Iris pigment epithelial cell (primary cell): Measurements from ENCODE around the gene MRPL36.

Experiments
- DNase-seq: peaks from one replicate; pipeline ENCODE4 v3.0.0-alpha.2; 2011; ENCODE audit warnings: low read depth

MRPL36 gene

GRCh38 chr5:1764606-1764960 is 35.1 kb downstream of the MRPL36 start:
- DNase-seq = no peak

DNA sequence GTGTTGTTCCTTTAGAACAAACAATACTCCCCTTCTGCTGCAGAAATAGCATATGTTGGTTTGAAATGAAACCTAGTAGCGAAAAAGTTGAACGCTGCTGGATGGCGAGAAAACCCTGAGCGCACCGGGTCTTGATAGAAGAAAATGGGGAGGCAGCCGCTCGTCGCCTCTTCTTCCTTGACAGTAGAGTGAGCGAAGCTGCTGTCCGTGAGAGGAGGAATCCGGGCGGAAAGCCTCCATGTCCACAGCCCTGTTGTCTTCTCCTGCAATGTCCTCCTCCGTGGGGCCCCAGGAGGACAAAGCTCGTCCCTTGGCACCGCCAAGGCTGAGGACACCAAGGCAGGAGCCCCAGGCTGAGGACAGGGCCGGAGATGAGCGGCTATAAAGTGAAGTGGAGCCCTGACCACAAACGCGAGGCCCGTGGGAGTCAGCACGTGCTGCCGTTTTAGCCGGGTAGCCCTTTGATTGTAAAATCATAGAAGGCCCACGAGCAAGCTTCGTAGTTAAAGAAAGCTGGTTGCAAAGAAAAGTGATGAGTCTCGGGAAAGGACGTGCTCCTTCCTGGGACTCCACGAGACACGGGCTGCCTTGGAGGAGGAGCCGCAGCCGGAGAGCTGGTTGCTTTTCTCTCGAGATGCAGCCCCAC is 35.6 kb downstream of the MRPL36 start:
- no peak for DNase-seq

DNA sequence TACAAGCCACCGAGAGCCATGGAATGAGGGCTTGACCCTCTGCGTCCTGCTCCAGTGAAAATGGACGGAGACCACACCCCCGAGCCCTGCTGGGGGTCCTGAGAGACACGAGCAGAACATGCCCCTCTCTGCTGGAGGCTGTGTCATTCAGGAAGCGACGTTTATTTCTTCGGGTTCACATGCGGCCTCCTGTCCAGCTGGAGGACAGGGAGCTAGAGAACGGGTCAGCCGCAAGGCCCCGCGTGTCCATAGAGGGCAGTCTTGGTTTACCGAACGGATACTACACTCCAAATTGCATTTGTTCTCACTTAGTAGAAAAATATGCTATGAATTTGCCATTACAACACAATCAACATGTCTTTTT is 36.1 kb downstream of the MRPL36 start:
- DNase-seq = peak; percentile 78

- no peak for DNase-seq
Measured at GRCh38 chr5:1762883-1763547, 36.6 kb downstream of the MRPL36 start.

DNA sequence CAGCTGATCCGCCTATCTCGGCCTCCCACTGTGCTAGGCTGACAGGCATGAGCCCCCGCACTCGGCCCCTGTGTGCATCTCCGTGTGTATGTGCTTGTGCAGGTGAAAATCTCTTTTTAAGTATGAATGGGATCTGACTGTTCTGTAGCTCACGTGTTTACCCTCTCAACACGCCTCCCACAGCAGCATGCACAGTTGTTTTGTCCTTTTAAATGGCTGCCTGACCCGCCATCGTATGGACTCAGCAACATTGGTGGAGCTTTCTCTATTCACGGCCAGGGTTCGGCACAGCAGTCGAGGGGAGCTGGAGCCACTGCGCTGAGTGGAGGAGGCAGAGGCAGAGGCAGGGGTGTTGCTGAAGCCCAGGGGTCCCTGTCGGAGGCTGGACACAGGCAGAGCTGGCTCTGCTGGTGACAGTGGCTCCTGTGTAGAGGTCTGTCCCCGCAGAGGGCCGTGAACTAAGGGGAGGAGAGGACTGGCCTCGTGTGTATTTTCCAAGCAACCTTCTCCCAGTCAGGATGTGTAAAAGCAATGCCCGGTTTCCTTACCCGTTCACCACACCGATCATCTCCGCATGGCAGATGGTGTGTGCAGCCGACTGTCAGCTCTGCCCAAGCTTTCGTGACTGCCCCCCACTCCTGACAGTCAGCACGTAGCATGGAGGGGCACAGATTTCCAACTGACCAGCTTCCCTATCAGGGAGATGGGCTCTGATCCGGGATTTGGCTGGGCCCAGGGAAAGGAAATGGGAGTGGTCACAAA is 37.3 kb downstream of the MRPL36 start:
- DNase-seq = no peak

- no peak for DNase-seq
Measured at GRCh38 chr5:1761453-1761755, 38.2 kb downstream of the MRPL36 start.

DNA sequence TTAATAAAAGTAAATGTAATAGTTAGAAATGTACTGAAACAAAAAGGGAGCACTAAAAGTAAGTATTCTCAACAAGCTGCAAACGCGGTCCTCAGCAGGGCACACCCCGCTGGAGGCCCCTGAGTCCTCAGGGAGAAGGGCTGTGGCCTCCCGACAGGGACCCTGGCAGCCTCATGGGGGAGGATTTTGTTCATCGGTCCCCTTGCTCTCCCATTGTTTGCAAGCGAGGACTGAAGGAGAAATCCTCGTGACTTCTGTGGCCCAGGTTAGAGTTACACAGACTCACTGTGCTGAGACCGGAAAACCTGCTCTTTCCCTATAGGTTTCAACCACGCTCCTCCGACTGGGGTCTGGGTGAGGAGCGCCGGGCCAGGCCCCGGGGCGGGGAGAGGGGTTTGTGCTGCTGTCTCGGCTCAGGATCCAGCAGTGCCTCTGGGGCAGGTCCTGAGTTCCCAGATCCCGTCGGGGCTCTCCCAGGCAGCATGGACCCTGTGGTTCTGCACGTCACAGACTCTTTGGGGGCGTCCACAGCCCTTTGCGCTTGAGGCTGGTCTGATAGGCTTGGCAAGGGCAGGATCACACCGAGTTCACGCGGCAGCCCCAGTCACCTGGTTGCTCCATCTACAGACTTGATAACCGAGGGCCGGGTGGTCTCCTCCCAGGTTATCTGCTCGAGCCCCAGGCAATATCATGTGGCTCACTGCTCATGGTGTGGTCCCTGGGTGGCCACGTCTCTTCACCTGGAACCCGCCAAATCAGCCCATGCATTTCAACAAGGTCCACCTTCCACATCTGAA is 38.8 kb downstream of the MRPL36 start:
- no peak for DNase-seq

DNA sequence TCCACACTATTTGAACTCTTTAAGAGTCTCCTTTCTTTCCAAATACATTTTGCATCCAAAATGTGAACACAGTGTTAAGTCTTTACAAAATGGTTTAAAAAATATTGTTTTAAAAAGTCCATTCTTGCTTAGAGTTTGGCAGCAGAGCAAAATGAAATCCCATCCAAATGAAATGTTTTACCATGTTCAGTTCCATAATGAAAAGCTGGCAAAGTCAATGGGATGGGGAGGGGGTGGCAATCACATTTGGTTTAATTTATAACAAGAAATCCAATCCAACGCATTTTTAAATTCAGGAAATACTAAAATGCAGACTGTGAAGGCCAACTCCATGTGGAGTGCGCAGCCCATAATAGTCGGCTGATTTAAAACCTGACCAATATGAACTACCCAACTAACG is 39.4 kb downstream of the MRPL36 start:
- no peak for DNase-seq

- DNase-seq = no peak
Measured at GRCh38 chr5:1759378-1759970, 40.2 kb downstream of the MRPL36 start.

DNA sequence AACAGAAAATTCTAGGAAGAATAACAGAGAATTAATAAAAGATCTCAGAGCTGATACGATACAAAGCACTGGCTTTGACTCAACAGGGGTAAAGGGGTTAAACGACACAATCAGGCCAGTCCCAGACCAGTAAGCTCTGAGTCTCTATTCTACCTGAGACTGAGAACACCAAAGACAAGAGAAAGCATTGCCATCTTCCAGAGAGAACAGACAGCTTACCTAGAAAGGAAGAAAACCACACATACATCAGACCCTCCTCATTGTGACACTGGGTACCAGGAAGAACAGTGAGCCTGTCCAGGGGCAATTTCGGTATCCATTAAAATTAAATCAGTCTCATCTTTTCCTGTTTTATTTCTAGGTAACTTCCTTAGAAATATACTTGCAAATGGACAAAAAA is 41.1 kb downstream of the MRPL36 start:
- DNase-seq = no peak

DNA sequence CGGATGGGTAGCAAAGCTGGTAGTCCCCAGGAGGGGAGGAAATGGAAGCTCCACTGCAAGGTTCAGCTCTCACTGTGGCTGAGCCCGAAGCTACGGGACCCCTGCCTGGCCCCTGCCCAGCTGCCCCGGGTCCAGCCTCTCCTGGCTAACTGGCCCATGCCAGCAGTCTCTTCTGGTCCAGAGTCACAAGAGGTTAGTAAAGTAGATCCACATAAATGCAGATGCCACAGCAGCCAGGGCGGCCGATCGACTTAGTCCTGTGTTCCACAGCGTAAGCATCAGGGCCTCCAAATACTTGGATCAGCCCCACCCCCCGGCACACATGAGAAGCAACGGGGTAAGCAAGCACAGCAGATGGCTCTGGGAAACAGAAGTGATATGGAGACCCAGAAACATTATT is 42.1 kb downstream of the MRPL36 start:
- no peak for DNase-seq

DNA sequence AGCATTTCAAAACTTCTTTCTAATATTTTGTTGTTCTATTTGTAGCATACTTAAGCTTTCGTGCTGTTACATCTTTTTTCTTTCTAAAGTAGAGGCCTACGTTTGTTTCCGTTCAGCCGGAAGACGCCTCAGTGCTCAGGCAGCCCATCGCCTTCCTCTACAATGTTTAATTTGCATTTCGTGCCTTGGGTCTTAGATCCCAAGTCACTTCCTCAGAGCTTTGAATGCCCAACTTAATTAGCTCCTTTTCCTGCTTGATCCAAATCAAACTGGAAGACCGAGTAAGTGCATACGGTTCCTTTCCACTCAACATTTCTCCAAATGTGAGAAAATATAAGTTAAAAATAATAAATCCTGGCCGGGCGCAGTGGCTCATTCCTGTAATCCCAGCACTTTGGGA is 43.2 kb downstream of the MRPL36 start:
- no peak for DNase-seq

DNA sequence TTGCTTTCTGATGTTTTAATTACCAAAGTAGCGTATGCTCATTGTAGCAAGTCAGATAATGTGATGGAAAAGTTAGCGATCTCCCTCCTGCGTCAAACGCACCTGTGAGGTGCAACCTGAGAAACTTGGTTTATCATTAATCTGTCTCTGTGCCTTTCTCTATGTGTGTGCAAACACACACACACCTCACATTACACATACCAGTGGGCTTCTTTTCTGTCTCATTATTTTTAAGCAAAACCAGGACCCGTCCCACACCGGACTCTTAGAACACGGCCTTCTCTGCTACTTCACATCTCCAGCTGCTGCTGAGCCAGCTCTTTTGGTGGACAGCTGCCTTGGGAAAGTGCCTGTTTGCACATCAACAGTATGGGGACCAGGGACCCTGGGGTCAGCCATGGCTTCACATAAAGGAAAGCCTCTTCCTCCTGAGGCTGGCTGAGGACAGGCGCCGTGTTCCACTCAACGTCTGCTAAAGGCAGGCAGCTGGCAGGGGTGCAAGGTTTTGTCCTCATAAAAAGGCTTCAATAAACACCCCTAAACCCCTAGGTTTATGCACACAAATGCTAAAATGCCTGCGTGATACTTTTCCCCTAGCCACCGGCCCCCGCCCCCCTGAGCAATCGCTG is 44.2 kb downstream of the MRPL36 start:
- no peak for DNase-seq

- DNase-seq = no peak
Measured at GRCh38 chr5:1754531-1755220, 45.0 kb downstream of the MRPL36 start.

DNA sequence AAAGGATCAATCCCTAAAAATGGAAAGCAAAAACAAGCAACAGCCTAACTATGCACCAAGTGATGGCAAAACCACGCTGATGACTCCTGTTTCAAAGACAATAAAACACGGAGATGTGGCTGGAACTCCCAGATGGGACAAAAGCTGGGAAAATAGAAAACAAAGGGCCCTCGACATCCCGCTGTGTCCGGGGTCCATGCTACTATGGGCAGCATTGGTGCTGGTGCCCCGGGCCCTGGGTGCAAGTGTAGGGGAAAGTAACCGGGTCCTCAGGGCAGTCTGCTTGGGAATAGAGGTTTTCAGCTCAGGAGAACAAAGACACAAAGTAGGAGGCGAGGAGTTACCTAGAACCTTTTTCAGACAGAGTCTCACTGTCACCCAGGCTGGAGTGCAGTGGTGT is 46.1 kb downstream of the MRPL36 start:
- DNase-seq = no peak

DNA sequence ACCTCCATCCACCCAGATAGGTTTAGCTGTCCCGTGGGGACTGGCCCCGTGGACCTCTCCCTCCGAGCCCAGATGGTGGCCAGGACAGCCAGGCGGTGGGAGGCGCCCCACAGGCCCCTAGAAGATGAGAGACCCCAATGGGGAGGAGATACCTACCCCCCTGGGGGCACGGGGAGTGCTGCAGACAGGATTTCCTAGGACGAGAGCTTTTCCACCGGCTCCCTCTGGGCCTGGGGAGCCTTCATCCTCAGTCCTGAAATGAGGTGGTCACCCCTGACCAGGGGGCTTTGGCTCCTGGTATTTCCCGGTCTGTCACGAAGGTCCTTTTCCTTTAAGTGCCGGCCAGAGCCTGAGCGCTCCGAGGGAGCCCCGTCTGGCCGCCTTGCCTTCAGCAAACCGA is 46.8 kb downstream of the MRPL36 start:
- DNase-seq = no peak

- DNase-seq = no peak
Measured at GRCh38 chr5:1751864-1752822, 47.5 kb downstream of the MRPL36 start.

DNA sequence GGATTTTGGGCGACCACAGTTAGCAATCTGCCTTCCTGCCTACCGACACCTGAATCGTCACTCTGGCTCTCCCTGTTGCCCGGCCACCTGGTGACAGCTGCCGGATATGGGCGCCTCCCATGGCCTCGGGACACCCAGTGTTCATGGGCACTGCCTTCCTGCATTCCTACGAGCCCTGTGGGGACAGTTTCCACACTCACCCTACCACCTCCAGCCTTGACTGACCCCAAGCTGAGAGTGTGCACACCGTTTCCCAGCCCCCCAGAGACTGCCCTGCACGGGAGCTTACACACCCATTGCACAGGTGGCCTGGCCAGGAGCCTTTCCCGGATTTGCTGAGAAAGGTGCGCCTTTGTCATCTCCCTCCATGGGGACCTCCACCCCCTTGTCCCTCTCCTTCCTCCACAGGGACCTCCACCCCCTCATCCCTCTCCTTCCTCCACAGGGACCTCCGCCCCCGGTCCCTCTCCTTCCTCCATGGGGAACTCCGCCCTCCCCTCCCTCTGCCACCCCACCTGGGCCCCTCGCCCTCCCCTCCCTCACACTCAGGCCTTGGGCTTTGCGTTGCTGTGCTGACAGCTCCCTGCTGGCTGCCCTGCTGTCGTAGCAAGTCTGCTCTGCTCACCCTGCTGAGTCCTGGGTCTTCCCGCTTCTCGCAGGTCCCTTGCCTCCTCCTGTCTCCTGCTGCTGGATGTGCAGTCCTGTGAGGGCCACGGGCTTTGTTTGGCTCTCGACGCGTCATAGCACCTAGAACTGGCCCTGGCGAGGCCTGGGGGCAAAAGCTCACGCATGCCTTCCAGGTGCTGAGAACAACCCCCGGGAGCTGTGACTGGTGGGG is 48.4 kb downstream of the MRPL36 start:
- DNase-seq = no peak

GRCh38 chr5:1750469-1750868 is 49.2 kb downstream of the MRPL36 start:
- DNase-seq = no peak
